ENCODE data around the gene CCT6A.
"Not testable (repeated sequence)": the region's sequence is repeated elsewhere in the genome, so short reads cannot be mapped to it uniquely, and the experiment has no call there.

Gene CCT6A

DNA sequence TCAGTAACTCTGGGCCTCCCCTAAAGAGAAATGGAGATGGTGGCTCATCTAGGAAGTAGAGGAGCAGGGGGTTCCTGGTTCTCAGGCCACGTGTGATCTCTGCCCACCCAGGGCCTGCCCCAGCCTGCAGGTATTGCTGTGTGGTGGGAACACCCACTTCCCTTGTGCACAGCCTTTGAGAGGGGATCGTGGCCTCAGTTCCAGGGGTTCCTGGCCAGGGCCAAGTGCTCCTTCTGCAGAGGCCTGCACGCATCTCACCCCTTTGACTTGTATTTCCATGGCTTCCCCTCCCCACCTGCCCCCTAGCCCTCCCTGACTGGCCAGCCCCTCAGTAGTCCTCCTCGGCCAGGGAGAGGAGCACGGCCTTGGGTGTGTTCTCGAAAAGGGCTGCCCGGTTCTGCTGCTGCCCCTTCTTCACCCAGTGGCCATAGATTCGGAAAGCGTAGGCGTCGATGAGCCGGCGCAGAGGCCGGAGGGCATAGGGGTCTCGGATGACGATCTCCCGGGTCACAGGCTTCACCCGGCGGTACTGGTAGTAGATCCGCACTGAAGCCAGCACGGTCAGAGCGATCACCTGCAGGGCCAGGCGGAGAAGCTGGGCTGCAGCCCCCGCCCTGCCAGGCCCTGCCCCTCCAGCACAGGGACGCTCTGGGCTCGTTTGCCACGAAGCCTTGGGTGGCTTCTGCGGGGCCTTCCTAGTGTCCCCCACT, 29.3 kb downstream of the CCT6A start:
- H3K4me1 ChIP-seq (ENCODE audit: control insufficient read depth, insufficient read depth, low read length); H3K9ac ChIP-seq (ENCODE audit: low read depth, low read length); H3K27ac ChIP-seq (ENCODE audit: low read depth, low read length); H3K4me3 ChIP-seq (ENCODE audit: low read depth, low read length); H3K27me3 ChIP-seq (ENCODE audit: control insufficient read depth, insufficient read depth, low read length); H3K9me3 ChIP-seq (ENCODE audit: control insufficient read depth, insufficient read depth, low read length): not testable (repeated sequence)
- H3K36me3 ChIP-seq (ENCODE audit: control insufficient read depth, insufficient read depth, low read length), result peaks cover 29% of the 10 kb centered on the region

DNA sequence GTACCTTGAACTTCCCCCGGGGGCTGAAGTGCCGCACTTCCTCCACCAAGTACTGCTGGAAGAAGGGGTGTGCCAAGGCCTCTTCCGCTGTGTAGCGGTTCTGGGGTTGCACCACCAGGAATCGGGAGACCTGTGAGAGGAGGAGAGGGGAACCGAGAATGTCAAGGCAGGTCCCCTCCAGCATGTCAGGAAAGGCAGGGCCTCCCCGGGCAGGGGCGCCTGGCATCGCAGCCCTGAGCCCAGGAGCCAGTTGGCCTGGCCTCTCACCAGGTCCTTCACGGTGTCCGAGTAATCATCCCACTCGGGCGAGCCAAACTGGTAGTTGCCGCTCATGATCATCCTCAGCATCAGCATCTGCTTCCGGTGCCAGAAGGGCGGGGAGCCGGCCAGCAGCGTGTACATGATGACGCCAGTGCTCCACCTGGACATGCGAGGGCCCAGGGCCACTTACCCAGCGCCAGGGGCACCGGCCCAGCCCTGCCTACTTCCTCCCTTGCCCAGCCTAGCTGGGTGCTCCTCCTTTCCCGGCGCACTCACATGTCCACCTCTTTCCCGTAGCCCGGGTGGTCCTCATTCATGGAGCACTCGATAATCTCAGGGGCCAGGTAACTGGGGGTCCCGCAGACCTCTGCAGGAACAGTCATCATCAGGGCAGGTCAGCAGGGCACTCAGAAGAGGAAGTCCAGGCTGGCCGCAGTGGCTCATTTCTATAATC, 30.2 kb downstream of the CCT6A start:
- H3K4me1 ChIP-seq (ENCODE audit: control insufficient read depth, insufficient read depth, low read length), result no peaks in the 10 kb centered on the region
- no peaks in the 10 kb centered on the region for H3K9me3 ChIP-seq (ENCODE audit: control insufficient read depth, insufficient read depth, low read length)
- H3K27ac ChIP-seq (ENCODE audit: low read depth, low read length), result no peak overlapping the region
- H3K9ac ChIP-seq (ENCODE audit: low read depth, low read length), result no peak overlapping the region
- no peaks in the 10 kb centered on the region for H3K27me3 ChIP-seq (ENCODE audit: control insufficient read depth, insufficient read depth, low read length)
- H3K36me3 ChIP-seq (ENCODE audit: control insufficient read depth, insufficient read depth, low read length), result peaks cover 24% of the 10 kb centered on the region
- H3K4me3 ChIP-seq (ENCODE audit: low read depth, low read length), result no peak overlapping the region

DNA sequence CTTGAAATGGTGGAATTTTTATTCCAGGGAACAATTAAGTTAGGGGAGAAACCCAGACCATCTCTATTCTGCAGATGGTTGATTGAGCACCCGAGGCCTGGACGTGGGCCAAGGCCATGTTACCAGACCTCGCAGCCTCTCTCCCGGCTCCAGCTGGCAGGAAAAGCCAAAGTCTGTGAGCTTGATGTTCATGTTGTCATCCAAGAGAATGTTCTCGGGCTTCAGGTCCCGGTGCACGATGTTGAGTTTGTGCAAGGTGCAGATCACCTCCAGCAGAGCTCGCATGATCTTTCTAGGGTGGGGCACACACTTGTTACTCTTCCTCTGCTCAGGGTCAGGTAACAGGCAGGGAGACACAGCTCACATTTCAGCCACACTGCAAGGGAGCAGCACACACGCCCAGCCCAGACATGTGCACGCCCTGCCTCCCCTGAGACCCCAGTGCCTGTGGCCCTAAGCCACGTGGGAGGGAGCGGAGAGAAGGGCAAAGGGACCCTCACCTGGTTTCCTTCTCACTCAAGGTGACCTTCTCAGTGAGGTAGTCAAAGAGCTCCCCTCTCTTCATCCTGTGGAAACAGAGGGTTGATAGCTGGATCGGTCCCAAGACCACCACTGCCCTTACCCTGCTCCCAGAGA, 31.7 kb downstream of the CCT6A start:
- no peak overlapping the region for H3K4me3 ChIP-seq (ENCODE audit: low read depth, low read length)
- H3K9me3 ChIP-seq (ENCODE audit: control insufficient read depth, insufficient read depth, low read length), result no peaks in the 10 kb centered on the region
- H3K4me1 ChIP-seq (ENCODE audit: control insufficient read depth, insufficient read depth, low read length), result no peaks in the 10 kb centered on the region
- H3K27ac ChIP-seq (ENCODE audit: low read depth, low read length), result no peak overlapping the region
- peaks cover 17% of the 10 kb centered on the region for H3K36me3 ChIP-seq (ENCODE audit: control insufficient read depth, insufficient read depth, low read length)
- H3K27me3 ChIP-seq (ENCODE audit: control insufficient read depth, insufficient read depth, low read length), result no peaks in the 10 kb centered on the region
- H3K9ac ChIP-seq (ENCODE audit: low read depth, low read length), result no peak overlapping the region

DNA sequence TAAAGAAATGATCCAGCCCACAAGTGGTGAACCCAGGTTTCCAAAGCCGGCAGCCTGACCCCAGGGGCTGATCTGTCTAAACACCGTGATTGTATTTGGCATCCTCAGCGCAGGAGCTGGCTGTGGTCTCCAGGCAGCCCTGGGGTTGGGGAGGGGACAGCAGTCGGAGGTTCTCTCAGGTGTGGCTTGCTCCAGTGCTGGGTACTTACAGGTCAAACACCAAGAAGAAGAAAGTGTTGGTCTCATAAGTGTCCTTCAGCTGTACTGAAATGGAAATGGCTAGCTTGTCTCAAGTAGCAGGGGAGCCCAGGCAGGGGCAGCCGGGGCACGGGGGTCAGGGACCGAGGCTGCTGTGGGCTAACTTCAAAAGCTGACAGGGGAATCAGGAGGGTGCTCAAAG, 35.2 kb downstream of the CCT6A start:
- H3K27ac ChIP-seq (ENCODE audit: low read depth, low read length), result no peak overlapping the region
- no peaks in the 10 kb centered on the region for H3K27me3 ChIP-seq (ENCODE audit: control insufficient read depth, insufficient read depth, low read length)
- no peaks in the 10 kb centered on the region for H3K9me3 ChIP-seq (ENCODE audit: control insufficient read depth, insufficient read depth, low read length)
- no peak overlapping the region for H3K4me3 ChIP-seq (ENCODE audit: low read depth, low read length)
- no peaks in the 10 kb centered on the region; the same call in 1 of the 2 replicates for H3K36me3 ChIP-seq (ENCODE audit: control insufficient read depth, insufficient read depth, low read length)
- no peak overlapping the region for H3K9ac ChIP-seq (ENCODE audit: low read depth, low read length)
- H3K4me1 ChIP-seq (ENCODE audit: control insufficient read depth, insufficient read depth, low read length), result no peaks in the 10 kb centered on the region

DNA sequence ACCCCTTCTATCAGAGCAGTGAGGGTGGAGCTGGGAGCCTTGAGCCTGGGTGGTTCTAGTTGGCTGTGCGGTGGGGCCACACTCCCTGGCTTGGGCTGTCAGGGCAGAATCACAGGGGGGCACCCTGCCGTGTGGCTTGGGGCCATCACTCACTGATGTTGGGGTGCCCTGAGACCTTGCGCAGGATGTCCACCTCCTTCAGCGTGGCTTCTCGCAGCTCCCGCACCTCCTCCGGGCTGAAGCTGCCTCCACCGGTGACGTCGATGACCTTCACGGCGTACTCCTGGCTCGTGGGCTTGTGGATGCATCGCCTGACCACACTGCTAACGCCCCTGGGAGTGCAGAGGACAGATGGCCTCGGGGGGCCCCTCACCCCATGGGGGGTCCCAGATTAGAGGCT, 35.9 kb downstream of the CCT6A start:
- Histone ChIP-seq H3K4me1 (ENCODE audit: control insufficient read depth, insufficient read depth, low read length) (no peaks in the 10 kb centered on the region), H3K36me3 (ENCODE audit: control insufficient read depth, insufficient read depth, low read length) (no peaks in the 10 kb centered on the region; the same call in 1 of the 2 replicates), H3K27ac (ENCODE audit: low read depth, low read length) (no peak overlapping the region), H3K27me3 (ENCODE audit: control insufficient read depth, insufficient read depth, low read length) (no peaks in the 10 kb centered on the region), H3K9me3 (ENCODE audit: control insufficient read depth, insufficient read depth, low read length) (no peaks in the 10 kb centered on the region), H3K9ac (ENCODE audit: low read depth, low read length) (no peak overlapping the region), H3K4me3 (ENCODE audit: low read depth, low read length) (no peak overlapping the region)

DNA sequence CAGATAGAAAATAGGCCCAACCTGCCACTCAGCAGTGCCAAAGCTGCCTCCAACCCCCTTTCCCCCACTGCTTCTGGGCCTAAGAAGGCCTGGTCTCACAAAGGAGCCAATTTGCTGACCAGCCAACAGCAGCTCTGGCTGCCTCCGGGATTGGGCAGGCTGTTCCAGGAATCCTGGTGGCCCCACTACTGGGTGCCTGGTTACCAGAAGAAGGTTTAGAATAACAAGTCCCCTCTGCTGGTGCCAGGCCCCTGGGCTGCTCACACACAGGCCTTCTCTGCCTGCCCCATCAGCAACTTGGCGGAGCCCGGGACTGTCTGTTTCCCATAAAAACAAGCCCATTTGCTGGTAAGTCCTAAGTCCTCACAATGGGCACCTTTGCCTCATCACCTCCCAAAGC, 40.0 kb downstream of the CCT6A start:
- H3K27ac ChIP-seq (ENCODE audit: low read depth, low read length), result no peak overlapping the region

DNA sequence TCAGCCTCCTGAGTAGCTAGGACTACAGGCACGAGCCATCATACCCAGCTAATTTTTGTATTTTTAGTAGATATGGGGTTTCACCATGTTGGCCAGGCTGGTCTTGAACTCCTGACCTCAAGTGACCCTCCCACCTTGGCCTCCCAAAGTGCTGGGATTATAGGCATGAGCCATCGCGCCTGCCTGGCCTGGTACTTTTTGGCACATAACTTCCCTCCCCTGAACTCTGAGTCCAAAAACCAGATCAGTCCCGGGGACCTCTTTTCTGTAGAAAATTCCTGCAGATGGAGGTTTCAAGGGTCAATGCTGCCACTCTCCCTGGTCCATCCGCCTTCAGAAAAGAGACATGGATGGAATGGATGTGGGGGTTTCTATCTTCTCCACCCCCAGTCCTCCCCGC, 40.8 kb downstream of the CCT6A start:
- H3K4me1 ChIP-seq (ENCODE audit: control insufficient read depth, insufficient read depth, low read length); H3K9ac ChIP-seq (ENCODE audit: low read depth, low read length); H3K4me3 ChIP-seq (ENCODE audit: low read depth, low read length); H3K27ac ChIP-seq (ENCODE audit: low read depth, low read length); H3K9me3 ChIP-seq (ENCODE audit: control insufficient read depth, insufficient read depth, low read length); H3K27me3 ChIP-seq (ENCODE audit: control insufficient read depth, insufficient read depth, low read length); H3K36me3 ChIP-seq (ENCODE audit: control insufficient read depth, insufficient read depth, low read length): not testable (repeated sequence)

More for the DNA sequence above, 40.0 kb downstream of the CCT6A start:
- Histone ChIP-seq H3K9ac (ENCODE audit: low read depth, low read length) (no peak overlapping the region), H3K4me3 (ENCODE audit: low read depth, low read length) (no peak overlapping the region), H3K4me1 (ENCODE audit: control insufficient read depth, insufficient read depth, low read length) (no peaks in the 10 kb centered on the region), H3K36me3 (ENCODE audit: control insufficient read depth, insufficient read depth, low read length) (no peaks in the 10 kb centered on the region; the same call in 1 of the 2 replicates), H3K27me3 (ENCODE audit: control insufficient read depth, insufficient read depth, low read length) (no peaks in the 10 kb centered on the region), H3K9me3 (ENCODE audit: control insufficient read depth, insufficient read depth, low read length) (no peaks in the 10 kb centered on the region)

DNA sequence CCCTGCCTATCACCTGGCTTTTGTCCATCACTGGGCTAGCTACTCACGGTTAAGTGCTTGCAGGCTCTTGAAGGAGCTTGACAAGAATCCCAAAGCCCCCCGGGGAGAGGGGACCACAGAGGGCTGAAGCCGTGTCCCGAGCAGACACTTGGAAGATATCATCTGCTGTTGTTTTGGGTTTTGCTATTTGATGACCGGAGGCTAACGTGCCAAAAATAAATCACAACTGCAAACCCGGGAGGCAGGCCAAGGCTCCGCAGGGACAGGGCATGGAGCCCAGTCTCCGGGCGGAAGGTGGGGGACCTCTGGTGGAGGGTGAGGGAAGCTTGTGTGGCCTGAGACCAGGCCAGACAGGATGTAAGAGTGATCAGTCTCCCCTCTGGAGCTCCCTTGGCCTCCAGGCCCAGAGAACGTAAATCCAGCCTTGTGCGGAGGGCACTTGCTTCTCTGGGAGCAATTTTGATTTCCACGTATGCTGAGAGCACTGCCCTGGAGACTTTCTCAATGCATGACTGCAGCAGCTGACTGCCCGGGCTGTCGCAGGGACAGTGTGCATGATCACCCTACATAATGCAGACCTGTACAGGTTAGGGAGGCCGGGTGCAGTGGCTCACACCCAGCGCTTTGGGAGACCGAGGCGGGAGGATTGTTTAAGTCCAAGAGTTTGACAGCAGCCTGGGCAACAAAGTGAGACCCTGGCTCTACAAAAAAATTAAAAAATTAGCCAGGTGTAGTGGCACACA, 41.4 kb downstream of the CCT6A start, which contains the start of gene PHKG1:
TSS of gene PHKG1 (minus strand) at position 164 of the 743 bp plus-strand sequence. CDS start 4,011 bp downstream, outside the sequence.
- H3K27me3 ChIP-seq (ENCODE audit: control insufficient read depth, insufficient read depth, low read length), result no peaks in the 10 kb centered on the region
- no peak within 1 kb of the TSS for H3K27ac ChIP-seq (ENCODE audit: low read depth, low read length)
- no peaks in the 10 kb centered on the region for H3K36me3 ChIP-seq (ENCODE audit: control insufficient read depth, insufficient read depth, low read length)
- no peak within 1 kb of the TSS for H3K4me3 ChIP-seq (ENCODE audit: low read depth, low read length)
- H3K4me1 ChIP-seq (ENCODE audit: control insufficient read depth, insufficient read depth, low read length), result no peaks in the 10 kb centered on the region
- no peak within 1 kb of the TSS for H3K9ac ChIP-seq (ENCODE audit: low read depth, low read length)
- H3K9me3 ChIP-seq (ENCODE audit: control insufficient read depth, insufficient read depth, low read length), result no peaks in the 10 kb centered on the region

DNA sequence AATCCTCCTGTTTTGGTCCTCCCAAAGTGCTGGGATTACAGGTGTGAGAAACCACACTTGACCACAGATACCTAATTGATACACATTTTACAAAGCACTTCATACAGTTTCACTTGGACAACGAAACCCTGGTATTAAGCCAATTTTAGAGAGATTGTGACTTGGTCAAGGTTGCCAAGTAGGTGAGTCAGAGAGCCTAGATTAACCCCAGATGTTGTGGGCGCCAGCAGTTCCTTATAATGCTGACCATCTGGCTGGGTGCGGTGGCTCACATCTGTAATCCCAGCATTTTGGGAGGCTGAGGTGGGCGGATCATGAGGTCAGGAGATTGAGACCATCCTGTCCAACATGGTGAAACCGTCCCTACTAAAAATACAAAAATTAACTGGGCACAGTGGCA, 46.1 kb downstream of the CCT6A start:
- peaks cover 20% of the 10 kb centered on the region for H3K36me3 ChIP-seq (ENCODE audit: control insufficient read depth, insufficient read depth, low read length)
- H3K9ac ChIP-seq (ENCODE audit: low read depth, low read length), result no peak overlapping the region
- no peaks in the 10 kb centered on the region for H3K27me3 ChIP-seq (ENCODE audit: control insufficient read depth, insufficient read depth, low read length)
- no peak overlapping the region for H3K27ac ChIP-seq (ENCODE audit: low read depth, low read length)
- no peaks in the 10 kb centered on the region for H3K4me1 ChIP-seq (ENCODE audit: control insufficient read depth, insufficient read depth, low read length)
- H3K9me3 ChIP-seq (ENCODE audit: control insufficient read depth, insufficient read depth, low read length), result peaks cover 2% of the 10 kb centered on the region; the same call in 1 of the 2 replicates
- H3K4me3 ChIP-seq (ENCODE audit: low read depth, low read length), result no peak overlapping the region

DNA sequence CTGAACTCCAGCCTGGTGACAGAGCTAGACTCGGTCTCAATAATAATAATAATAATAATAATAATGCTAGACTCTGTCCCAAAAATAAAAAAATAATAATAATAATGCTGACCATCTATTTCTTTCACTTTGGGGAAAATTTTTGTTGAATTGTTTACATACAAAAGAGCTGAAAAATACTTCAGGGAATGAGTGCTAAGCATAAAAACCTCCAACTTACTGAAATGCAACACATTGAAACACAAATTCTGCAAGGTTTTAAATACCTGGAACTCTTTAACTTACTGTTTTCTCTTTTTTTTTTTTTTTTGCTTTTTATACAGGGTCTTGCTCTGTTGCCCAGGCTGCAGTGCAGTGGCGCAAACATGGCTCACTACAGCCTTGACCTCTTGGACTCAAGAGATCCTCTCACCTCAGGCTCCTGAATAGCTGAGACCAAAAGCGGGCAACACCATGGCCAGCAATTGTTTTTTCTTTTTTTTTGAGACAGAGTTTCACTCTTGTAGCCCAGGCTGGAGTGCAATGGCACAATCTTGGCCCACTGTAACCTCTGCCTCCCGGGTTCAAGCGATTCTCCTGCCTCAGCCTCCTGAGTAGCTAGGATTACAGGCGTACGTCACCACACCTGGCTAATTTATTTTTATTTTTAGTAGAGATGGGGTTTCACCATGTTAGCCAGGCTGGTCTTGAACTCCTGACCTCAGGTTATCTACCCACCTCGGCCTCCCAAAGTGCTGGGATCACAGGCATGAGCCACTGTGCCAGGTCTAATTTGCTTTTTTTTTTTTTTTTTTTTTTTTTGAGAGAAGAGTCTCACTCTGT, 46.8 kb downstream of the CCT6A start:
- H3K4me3 ChIP-seq (ENCODE audit: low read depth, low read length); H3K27ac ChIP-seq (ENCODE audit: low read depth, low read length); H3K27me3 ChIP-seq (ENCODE audit: control insufficient read depth, insufficient read depth, low read length): not testable (repeated sequence)

More for the DNA sequence above, 46.8 kb downstream of the CCT6A start:
- not testable (repeated sequence) for H3K4me1 ChIP-seq (ENCODE audit: control insufficient read depth, insufficient read depth, low read length); H3K9me3 ChIP-seq (ENCODE audit: control insufficient read depth, insufficient read depth, low read length); H3K9ac ChIP-seq (ENCODE audit: low read depth, low read length)
- H3K36me3 ChIP-seq (ENCODE audit: control insufficient read depth, insufficient read depth, low read length), result peaks cover 23% of the 10 kb centered on the region
